ENCODE measurements around the gene GFRA1.
"Not testable (repeated sequence)": the region's sequence is repeated elsewhere in the genome, so short reads cannot be mapped to it uniquely, and the experiment has no call there.

Gene GFRA1

DNA sequence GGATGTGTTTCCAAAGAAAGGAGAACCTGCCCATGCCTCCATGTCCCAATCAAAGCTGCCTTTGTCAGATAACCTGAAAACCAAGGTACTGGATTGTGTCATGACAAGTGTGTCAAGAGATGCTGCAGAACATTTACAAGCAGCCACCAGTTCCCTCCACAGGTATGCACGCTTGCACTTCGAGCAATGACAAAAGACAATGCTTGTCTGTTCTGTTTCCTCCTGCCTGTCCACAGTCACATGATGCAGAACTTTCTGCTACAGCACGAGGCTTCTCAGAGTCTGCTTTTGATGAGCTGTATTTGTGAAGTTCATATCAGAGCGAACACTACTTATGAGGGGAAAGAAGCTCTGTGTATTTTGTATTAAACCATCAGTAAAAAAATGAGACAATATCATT is 209.9 kb downstream of the GFRA1 start:
- DNase-seq (ENCODE audit: low read depth): no peak

DNA sequence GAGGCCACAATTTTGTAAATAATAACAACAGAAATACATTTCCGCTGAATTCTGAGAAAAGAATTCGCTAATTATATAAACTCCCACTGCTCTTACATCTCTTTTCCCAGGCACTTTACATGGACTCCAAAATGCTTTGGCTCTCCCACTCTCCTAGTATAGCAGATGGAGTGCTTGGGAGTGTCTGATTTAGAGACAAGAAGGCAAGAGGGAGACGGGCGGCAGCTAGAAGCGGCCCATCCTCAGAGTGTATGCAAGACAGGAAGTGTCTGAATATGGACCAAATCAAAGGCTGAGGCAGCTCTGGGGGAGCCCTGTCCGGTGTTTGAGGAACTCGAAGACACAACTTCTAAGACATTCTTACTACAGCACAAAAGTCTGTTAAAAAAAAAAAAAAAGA is 212.1 kb downstream of the GFRA1 start:
- no peak for DNase-seq (ENCODE audit: low read depth)

DNA sequence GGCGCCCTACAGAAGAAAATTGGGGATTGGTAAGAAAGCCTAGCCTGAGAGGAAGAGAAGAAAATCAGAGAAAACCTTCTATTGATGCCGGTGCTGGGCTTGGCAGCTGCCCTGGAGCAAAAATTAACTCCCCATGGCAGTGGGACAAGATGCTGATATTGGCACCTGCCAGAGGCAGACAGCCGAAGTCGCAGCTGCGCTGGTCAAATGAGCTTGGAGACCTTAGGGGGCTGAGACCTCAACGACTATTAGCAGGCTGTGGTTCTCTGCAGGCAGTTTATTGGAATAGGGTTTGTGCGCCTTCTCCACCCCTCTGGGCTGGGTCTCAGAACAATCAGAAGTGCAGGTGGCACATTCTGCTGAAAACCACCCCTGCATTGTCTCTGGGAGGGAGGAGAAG is 213.7 kb downstream of the GFRA1 start:
- DNase-seq (ENCODE audit: low read depth): no peak

DNA sequence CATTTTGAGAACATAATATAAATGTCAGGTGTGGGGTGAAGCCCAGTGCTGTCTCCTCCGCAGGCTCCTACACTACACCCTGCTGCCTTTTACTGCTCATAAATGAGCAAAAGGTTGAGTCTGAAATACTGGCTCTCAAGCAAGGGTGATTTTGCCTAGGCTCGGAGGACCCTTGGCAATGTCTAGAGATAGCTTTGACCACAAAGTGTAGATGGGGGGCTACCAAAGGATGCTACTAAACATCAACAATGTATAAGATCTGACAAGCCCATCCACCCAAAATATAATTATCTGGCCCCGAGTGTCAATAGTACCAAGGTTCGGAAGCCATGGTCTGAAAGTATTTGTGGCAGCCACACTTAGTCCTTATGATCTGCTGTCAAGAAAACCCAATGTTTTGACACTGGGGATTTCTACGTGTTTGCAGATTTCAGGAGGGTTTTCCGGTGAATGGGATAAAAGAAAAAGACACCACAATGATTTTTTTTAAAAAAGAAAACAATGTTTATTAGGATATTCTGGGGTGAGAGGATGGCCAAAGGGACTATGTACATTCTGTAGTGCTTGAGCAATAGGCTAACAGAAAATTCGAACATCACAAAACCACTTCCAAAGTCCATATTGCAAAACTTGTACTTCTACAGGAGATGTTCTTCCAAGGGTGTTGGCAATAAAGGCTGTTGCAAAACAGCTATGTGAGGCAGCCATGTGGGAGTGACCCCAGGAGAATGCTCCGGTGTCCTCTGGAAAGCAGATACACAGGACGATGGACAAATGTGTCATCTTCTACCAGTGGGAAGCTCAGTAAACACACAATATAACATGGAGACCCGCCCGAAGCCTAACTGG is 216.3 kb downstream of the GFRA1 start:
- no peak for DNase-seq (ENCODE audit: low read depth)

DNA sequence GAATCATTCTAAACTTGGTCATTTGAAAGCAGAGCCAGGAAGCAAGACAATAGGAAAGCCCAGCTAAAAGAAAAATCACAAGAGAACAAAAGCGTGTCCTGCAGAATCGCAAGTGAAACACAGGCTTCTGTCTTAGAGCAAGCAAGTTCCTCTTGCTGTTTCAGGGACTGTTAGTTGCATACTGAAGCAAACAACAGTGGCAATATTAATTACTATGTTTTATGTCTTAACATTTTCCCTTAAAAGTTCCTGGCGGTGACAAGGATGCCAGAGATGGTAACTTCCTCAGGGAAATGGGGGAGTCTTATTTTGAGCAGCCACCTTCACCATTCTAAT is 217.1 kb downstream of the GFRA1 start:
- DNase-seq (ENCODE audit: low read depth): no peak

DNA sequence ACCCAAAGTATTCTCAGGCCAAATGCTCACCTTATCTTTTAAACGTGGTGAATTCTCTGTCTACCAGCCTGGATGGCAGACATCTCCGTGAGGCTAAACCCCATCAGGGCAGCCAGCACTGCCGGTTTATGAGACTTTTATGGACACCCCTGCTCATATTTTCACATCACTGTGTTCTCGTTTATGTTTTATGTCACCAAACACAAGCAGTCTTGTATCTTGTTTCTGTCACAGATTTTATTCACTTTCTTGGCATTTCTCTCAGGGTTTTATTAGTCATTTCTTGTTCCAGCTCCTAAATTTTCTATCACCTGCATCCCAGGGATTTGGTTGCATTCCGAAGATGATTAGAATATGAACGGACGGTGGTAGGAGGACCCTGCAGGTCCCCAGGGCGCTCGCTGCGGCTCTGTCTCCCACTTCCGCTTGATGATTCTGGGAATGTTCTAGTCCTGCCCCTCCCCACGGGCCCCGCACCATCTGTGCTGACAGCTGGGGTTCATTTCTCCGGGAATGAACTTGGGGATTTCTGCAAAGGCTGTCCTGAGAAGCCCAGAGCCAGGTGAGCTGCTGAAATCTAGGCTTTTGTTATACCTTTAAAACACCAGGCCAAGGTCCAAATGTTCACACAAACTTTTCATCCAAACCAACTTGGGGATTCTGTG is 217.6 kb downstream of the GFRA1 start:
- no peak for DNase-seq (ENCODE audit: low read depth)

DNA sequence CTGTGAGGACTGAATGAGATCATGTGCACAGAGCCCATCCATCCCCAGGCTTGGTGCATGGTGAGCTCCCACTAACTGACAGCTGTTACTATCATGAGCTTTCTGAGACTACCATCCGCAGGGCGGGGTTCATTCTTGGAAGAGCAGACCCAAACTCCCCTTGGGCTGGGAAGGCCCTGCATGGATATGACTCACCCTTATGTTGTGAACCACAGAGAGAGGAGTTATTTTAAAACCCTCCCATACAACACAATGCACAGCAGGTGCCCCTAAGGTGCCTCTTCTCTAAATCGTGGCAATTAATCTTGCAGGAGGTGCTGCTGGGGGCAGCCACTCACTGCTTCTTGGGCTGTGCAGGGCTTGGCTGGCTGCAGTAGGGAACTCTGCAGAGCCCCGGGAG is 219.1 kb downstream of the GFRA1 start:
- no peak for DNase-seq (ENCODE audit: low read depth)

DNA sequence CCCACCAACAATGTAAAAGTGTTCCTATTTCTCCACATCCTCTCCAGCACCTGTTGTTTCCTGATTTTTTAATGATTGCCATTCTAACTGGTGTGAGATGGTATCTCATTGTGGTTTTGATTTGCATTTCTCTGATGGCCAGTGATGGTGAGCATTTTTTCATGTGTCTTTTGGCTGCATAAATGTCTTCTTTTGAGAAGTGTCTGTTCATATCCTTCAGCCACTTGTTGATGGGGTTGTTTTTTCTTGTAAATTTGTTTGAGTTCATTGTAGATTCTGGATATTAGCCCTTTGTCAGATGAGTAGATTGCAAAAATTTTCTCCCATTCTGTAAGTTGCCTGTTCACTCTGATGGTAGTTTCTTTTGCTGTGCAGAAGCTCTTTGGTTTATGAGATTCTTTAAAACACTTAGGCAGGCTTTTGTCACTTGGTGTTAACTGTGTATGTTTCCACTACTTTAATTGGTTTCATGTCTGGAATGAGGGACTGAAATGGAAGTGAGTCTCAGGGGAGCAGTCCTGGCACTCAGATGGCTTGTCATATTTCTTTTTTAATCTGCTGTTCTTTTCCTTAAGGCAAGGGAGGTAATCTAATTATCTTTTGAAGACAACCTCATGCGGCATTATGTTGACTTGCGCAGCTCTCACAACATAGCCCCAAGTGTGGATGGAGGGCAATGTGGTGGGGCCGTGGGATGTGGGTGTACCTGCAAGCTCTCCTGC is 219.8 kb downstream of the GFRA1 start:
- not testable (repeated sequence) for DNase-seq (ENCODE audit: low read depth)

DNA sequence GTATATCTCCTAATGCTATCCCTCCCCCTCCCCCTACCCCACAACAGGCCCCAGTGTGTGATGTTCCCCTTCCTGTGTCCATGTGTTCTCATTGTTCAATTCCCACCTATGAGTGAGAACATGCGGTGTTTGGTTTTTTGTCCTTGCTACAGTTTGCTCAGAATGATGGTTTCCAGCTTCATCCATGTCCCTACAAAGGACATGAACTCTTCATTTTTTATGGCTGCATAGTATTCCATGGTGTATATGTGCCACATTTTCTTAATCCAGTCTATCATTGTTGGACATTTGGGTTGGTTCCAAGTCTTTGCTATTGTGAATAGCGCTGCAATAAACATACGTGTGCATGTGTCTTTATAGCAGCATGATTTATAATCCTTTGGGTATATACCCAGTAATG is 220.5 kb downstream of the GFRA1 start:
- not testable (repeated sequence) for DNase-seq (ENCODE audit: low read depth)

DNA sequence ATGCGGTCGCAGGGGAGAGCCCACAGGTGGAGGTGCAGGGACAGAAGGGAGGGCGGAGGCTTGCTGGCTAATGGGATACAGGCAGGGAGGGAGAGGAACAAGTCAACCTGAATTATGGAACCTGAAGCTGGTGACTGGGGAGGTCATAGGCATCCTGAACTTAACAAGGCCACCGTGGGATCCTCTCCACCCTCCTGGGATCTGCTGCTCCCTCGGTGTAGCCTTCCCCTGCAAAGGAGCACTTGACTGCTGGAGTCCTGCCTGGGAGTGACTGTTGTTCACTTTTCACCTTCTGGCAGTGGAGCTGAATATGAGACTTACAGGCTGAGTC is 223.1 kb downstream of the GFRA1 start:
- DNase-seq (ENCODE audit: low read depth): no peak

DNA sequence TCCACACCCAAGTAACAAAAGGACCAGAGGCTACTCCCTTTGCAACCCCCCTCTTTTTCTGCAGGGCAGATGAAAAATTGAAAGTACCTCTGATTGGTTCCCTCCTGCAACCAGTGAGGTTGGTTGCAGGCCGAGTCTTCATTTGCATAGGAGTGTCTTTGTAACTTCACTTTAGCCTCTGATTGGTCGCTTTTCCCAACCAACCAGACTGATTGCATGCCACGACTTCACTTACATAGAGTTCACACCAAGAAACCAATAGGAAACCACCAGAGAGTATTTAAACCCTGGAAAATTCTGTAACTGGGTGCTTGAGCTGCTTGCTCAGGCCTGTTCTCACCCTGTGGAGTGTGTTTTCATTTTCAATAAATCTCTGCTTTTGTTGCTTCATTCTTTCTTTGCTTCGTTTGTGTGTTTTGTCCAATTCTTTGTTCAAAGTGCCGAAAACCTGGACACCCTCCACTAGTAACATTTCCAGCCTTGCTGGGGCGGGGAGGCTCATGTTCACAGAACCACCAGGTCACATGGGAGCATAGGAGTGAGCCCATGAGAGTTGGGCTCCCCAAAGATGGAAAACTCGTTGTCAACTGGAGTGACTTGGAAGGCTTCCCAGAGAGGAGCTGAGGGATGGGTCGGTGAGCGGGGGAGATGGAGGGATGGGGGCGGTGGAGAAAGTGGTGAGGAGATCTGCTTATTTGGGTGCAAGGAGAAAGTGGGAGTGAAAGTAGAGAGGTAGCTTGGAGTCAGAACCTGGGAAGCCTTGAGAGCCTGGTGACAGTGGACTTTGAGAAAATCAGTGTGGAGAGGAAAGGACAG is 223.6 kb downstream of the GFRA1 start:
- no peak for DNase-seq (ENCODE audit: low read depth)

DNA sequence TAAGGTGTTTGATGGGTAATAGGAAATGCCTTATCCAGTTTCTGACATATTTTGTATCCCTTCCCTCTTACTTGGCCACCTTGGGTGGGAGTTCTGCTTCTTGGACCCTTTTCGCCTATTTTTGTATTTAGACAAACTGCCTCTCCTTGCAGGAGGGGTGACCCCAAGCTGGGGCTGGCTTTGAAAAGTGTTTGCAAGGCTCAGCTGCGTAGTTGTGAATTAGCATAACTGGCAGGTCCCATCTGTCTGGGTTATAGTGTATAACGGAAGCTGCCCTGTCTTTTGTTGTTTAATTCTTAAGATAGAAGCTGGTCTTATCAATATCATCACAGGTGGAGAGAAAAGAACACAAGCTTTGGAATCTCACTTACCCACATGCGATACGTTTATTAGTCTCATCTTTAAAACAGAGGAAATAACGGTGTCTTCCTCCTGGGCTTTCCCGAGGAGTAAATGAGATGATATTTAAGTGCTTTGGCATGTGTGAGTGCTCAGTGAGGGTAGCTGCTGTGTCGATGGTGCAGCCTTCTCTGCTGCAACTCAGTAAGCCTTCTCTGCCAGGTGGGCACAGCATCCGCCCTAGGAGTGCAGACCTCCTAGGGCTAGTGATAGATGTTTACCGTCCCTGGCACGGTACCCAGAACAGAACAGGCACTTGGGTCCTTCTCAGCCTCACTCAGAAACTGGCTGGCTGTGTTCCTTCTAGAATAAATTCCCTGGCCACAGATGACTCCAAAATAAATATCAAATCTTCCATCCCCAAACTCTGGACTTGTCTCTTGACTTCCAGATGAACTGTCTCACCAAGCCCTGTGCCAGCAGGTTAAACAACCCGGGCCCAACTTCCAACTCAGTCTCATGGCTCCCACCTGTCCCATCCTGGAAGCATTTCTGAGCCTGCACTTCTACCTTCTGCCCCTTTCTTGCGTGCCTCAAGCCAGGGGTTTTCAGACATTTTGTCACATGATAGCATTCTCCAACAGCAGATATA is 227.3 kb downstream of the GFRA1 start:
- no peak for DNase-seq (ENCODE audit: low read depth)

DNA sequence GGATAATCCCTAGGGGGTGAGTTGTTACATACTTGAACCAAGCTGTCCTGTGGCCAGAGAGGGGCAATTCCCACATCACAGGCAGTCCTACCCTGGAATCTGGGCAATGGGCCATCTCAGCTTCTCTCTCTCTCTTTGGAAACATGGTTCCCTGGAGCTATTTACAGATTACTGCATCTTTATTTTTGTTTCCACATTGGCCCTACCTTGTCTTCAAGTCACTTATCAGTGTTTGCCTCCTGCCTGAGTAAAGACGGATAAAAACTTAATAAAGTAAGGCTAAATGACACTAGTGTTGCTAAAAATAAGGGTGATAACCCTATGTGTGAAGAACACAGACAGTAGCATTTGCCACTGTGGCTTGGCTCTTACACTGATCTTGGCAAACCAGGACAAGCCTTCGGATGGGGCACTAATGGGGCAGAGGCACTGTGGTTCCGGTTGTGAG is 228.2 kb downstream of the GFRA1 start:
- DNase-seq (ENCODE audit: low read depth): no peak

DNA sequence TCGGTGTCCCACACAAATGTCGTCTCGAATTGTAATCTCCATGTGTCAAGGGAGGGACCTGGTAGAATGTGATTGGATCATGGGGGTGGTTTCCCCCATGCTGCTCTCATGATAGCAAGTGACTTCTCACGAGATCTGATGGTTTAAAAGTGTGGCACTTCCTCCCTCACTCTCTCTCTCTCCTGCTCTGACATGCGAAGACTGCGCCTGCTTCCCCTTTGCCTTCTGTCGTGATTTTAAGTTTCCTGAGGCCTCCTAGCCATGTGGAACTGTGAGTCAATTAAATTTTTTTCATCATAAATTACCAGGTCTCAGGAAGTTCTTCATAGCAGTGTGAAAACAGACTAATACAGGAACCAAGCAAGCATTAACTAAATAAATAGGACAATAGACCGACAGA is 229.1 kb downstream of the GFRA1 start:
- DNase-seq (ENCODE audit: low read depth): no peak

DNA sequence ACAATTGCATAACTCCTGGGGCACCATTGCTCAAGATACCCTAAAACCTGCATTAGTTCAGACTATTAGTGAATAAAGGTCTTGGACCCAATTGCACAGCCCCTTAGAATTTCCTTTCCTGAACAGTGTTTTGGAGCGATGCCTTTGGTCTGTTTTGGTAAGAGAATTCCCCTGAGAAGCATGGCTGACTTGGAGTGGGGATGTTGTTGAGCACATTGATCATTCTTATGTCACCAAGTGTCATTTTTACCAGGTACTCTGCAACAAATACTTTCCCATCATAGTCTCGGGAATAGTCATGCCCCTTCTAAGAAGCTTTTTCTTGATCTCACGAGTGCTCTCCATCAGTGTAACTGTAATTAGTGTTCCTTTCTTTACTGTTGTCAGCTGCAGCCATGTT is 229.7 kb downstream of the GFRA1 start:
- DNase-seq (ENCODE audit: low read depth): no peak

DNA sequence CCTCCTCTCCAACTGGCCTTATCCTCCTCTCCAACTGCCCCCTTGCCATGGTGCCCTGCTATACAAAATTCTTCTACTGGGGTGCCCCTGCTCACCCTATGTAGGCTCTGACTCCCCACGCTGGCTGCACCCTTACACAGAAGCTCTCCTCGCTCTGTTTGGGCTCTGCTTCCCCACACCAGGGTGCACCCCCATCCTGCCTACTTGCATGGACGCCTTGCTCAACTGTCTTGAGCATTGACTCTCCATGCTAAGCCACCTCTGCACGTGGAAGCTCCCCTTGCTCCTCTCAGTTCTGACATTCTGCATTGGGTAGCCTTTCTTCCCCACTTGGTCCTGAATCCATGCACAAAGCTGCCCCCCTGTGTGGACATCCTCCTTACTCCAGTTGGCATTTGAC is 231.1 kb downstream of the GFRA1 start:
- DNase-seq (ENCODE audit: low read depth): no peak

DNA sequence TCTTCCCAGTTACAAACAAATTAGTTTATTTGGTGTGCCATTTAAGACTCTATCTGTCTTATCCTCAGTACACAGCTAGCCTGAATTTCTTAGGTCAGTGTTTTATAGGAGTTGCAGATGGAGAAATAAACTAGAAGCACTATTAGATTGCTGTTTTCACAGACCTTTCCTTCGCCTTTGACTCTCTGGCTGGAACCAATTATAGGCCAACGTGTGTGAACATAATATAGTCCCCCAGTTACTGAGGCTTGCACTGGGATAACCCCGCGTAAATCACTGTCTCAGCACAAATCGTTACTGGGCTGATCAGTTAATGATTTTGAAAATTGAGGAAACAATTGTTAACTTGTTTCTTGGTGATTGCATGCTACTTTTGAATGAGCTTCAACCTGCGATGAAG is 233.4 kb downstream of the GFRA1 start:
- no peak for DNase-seq (ENCODE audit: low read depth)

DNA sequence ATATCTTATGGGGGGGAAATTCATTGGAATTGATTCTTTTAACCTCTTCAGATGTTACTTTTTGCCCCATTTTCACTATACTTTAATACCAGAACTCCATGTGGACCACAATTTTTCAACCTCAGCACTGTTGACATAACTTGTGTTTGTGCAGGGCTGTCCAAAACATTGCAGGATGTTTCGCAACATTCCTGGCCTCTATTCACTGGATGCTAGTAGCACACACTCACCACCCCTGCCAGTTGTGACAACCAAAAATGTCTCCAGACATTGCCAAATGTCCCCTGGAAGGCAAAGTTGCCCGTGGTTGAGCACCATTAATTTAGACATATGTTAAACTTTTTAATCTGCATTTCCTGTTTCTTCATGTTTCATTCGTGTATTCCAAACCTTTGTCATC is 234.7 kb downstream of the GFRA1 start:
- DNase-seq (ENCODE audit: low read depth): no peak

DNA sequence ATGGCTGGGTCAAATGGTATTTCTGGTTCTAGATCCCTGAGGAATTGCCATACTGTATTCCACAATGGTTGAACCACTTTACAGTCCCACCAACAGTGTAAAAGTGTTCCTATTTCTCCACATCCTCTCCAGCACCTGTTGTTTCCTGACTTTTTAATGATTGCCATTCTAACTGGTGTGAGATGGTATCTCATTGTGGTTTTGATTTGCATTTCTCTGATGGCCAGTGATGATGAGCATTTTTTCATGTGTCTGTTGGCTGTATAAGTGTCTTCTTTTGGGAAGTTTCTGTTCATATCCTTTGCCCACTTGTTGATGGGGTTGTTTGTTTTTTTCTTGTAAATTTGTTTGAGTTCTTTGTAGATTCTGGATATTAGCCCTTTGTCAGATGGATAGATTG is 237.6 kb downstream of the GFRA1 start:
- not testable (repeated sequence) for DNase-seq (ENCODE audit: low read depth)

DNA sequence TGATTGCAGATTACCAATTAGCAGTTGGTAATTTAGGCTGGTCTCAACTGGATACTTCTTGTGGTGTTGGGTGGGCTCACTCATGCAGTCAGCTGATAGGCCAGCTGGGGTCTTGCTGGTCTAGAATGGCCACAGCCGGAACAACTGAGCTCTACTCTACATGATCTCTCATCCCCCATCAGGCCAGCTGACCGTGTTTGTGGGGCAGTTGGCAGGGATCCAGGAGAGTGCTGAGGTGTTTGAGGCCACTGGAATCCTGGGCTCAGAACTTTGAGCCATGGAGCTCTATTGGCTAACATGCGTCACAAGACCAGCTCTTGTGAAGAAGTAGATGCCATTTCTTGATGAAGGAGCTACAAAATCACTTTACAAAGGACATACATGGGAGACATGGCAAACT is 242.4 kb downstream of the GFRA1 start:
- no peak for DNase-seq (ENCODE audit: low read depth)

DNA sequence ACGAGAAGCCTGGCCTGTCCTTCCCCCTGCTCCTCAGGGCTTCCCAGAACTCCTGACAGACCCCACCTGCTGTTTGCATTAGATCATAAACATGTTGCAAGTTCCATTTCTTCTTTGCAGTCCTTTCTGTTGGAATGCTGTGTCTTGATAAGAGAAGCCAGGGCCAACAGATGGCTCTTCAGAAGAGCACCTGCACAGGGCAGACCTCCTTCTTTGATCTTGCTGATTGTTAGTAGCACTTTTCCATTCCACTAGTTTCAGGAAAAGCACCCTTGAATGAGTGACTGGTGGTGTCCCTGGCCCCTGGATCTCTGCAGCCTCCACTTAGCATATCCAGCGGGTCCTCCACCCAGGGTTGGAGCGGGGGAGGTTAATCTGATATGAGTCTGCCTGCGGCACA is 243.2 kb downstream of the GFRA1 start:
- DNase-seq (ENCODE audit: low read depth): no peak

Measured in activated T-cell treated with anti-CD3 and anti-CD28 coated beads for 24 hours (primary cell).